Type B pancreatic cell (in vitro differentiated cells): ENCODE results near the gene KRCC1. TPM values are rescaled to one million over a fixed set of nuclear protein-coding genes. Genes with fewer than 3 reads are reported as not detected.

ENCODE experiments used
- DNase-seq: peaks from one replicate; pipeline ENCODE4 v3.0.0; 2021; ENCODE audit warnings: mixed read lengths; ENCODE audit not compliant: unreplicated experiment; ENCODE audit errors: extremely low spot score
- H3K27ac Mint-ChIP-seq: 2 replicates; pipeline ENCODE4 v1.8.0; 2021; ENCODE audit warnings: mild to moderate bottlenecking, mixed read lengths
- H3K27me3 Mint-ChIP-seq: 2 replicates; pipeline ENCODE4 v1.8.0; 2021; ENCODE audit warnings: mixed read lengths
- H3K36me3 Mint-ChIP-seq: 2 replicates; pipeline ENCODE4 v1.8.0; 2021; ENCODE audit warnings: mixed read lengths
- H3K4me1 Mint-ChIP-seq: one replicate; pipeline ENCODE4 v1.8.0; 2021; ENCODE audit warnings: mixed read lengths; ENCODE audit not compliant: unreplicated experiment
- H3K4me3 Mint-ChIP-seq: 2 replicates; pipeline ENCODE4 v1.8.0; 2021; ENCODE audit warnings: mild to moderate bottlenecking, mixed read lengths
- H3K9me3 Mint-ChIP-seq: 2 replicates; pipeline ENCODE4 v1.8.0; 2021; ENCODE audit warnings: mixed read lengths
- total RNA-seq: library from RNA; stranded (reverse); gene quantifications from 2 replicates; pipeline ENCODE4 v1.2.1, GENCODE V29; 2021; ENCODE audit warnings: low replicate concordance
- TF ChIP-seq, protein P1 (sequence below): fragments of 200-600 bp; sonication (generic); conservative IDR thresholded peaks from 2 replicates; pipeline ENCODE4 v1.5.0; 2021; ENCODE audit warnings: antibody characterized with exemption, mild to moderate bottlenecking

The KRCC1 gene
- total RNA-seq, 1 donor from 2014 or later = 18.6 TPM

DNA sequence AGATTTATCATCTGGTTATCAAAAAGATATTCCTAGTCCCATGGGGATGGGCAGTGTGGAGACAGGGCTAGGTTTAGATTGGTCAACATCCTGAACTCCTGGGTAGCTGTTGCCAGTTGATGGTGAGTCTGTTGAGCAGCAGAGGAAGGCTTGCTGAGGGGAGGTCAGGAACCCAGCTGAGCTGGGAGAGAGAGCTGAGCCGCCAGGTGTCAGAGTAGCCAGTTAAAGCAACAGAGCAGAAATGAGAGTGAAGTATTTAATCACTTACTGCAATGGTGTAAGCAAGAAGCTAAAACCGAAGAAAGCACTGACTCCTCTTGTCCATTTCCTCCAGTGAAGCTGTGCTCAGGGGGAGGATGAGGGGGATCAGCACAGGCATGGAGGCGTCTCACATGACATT lies 41.6 kb upstream of the KRCC1 start:
- H3K27ac Mint-ChIP-seq = no peak overlapping the region
- no peaks in the 10 kb centered on the region for H3K36me3 Mint-ChIP-seq
- no peaks in the 10 kb centered on the region for H3K9me3 Mint-ChIP-seq
- peaks cover 8% of the 10 kb centered on the region for H3K27me3 Mint-ChIP-seq
- no peaks in the 10 kb centered on the region for H3K4me1 Mint-ChIP-seq
- no peak overlapping the region for H3K4me3 Mint-ChIP-seq
- TF ChIP-seq, protein P1, sequence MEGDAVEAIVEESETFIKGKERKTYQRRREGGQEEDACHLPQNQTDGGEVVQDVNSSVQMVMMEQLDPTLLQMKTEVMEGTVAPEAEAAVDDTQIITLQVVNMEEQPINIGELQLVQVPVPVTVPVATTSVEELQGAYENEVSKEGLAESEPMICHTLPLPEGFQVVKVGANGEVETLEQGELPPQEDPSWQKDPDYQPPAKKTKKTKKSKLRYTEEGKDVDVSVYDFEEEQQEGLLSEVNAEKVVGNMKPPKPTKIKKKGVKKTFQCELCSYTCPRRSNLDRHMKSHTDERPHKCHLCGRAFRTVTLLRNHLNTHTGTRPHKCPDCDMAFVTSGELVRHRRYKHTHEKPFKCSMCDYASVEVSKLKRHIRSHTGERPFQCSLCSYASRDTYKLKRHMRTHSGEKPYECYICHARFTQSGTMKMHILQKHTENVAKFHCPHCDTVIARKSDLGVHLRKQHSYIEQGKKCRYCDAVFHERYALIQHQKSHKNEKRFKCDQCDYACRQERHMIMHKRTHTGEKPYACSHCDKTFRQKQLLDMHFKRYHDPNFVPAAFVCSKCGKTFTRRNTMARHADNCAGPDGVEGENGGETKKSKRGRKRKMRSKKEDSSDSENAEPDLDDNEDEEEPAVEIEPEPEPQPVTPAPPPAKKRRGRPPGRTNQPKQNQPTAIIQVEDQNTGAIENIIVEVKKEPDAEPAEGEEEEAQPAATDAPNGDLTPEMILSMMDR = no peak
- DNase-seq = no peak

DNA sequence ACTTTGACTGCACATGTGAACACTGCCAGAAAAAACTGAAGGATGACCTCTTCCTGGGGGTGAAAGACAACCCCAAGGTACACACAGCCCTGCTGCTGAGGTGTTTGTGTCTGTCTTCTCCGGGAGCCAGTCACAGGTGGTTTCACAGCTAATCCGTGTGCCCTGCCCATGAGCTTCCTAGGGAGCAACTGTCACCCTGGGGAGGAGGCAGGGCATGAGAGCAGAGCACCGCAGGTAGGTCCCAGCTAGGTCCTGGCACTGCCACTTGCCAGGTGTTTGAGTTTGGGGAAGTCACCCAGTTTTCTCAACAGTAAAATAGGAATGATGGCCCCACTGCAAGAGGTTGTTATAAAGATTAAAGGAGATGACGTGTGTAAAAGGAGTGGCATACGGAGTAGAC lies 41.1 kb upstream of the KRCC1 start:
- TF ChIP-seq, protein P1 = no peak
- H3K4me3 Mint-ChIP-seq = no peak overlapping the region
- no peak for DNase-seq
- H3K27me3 Mint-ChIP-seq = peaks cover 8% of the 10 kb centered on the region
- H3K36me3 Mint-ChIP-seq = no peaks in the 10 kb centered on the region
- H3K9me3 Mint-ChIP-seq = no peaks in the 10 kb centered on the region
- no peaks in the 10 kb centered on the region for H3K4me1 Mint-ChIP-seq
- H3K27ac Mint-ChIP-seq = no peak overlapping the region

DNA sequence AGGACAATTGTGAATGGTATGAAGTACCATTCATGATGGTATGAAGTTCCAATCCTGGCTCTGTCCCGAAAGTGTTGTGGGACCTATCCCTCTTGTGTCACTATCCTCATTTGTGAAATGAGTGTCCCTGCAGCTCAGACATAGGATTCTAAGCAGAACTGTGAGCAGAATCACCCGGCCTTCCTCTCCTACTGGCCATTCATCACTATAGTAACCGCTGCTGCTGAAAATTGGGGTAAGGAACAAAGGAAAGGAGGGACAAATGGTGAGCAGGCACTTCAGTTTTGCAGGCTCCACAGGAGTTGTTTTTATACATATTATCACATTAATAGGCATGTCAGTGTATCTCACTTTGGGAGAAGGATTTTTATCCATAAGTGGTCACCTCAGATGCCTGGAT lies 39.4 kb upstream of the KRCC1 start:
- Mint-ChIP-seq H3K36me3 (no peaks in the 10 kb centered on the region), H3K27ac (no peak overlapping the region), H3K4me3 (no peak overlapping the region), H3K27me3 (peaks cover 8% of the 10 kb centered on the region), H3K9me3 (no peaks in the 10 kb centered on the region), H3K4me1 (peaks cover 9% of the 10 kb centered on the region)
- no peak for DNase-seq
- TF ChIP-seq, protein P1 = no peak

DNA sequence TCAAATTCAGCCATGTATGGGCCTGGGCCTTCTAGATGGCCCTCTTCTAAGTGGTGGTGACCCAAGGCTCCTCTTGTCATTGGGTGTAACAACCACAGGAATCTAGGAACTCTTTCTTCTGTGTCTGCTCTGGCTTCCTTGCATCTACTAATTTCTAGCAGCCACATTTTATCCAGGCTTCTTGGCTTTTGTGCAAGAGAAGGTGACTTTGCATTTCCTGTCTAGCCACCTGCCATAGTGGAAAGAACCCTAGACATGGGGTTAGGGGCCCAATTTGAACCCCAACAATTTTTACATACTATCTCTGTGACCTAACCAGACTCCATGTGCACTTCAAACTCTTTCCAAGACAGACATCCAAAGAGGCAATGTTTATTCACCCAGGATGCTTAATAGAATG lies 37.2 kb upstream of the KRCC1 start:
- H3K27me3 Mint-ChIP-seq = peaks cover 6% of the 10 kb centered on the region
- H3K4me3 Mint-ChIP-seq = no peak overlapping the region
- DNase-seq = no peak
- no peaks in the 10 kb centered on the region for H3K36me3 Mint-ChIP-seq
- TF ChIP-seq, protein P1 = no peak
- no peak overlapping the region for H3K27ac Mint-ChIP-seq
- H3K9me3 Mint-ChIP-seq = no peaks in the 10 kb centered on the region
- peaks cover 9% of the 10 kb centered on the region for H3K4me1 Mint-ChIP-seq

DNA sequence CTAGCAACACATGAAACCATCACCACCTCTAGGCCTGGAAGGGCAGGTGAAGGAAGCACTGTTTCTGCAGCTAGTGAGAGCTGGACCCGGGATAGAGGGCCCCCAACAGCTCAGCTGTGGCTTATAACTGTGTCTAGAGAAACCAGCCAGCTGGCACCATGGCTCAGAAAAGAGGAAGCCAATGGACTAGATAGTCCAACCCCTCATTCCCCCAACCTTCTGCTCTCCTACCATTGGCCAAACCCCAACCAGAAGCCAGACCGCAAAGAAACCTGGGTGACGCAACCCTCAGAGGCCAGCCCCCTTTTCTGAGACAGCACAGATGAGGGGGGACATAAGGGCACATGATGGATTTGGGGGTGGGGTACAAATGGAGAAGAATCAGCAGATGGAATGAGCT lies 36.4 kb upstream of the KRCC1 start:
- Mint-ChIP-seq H3K4me1 (peaks cover 9% of the 10 kb centered on the region), H3K9me3 (no peaks in the 10 kb centered on the region), H3K27me3 (peaks cover 3% of the 10 kb centered on the region), H3K36me3 (no peaks in the 10 kb centered on the region), H3K27ac (no peak overlapping the region), H3K4me3 (no peak overlapping the region)
- no peak for DNase-seq
- TF ChIP-seq, protein P1 = no peak
